ENCODE data around the gene OSBPL2.

Gene OSBPL2

DNA sequence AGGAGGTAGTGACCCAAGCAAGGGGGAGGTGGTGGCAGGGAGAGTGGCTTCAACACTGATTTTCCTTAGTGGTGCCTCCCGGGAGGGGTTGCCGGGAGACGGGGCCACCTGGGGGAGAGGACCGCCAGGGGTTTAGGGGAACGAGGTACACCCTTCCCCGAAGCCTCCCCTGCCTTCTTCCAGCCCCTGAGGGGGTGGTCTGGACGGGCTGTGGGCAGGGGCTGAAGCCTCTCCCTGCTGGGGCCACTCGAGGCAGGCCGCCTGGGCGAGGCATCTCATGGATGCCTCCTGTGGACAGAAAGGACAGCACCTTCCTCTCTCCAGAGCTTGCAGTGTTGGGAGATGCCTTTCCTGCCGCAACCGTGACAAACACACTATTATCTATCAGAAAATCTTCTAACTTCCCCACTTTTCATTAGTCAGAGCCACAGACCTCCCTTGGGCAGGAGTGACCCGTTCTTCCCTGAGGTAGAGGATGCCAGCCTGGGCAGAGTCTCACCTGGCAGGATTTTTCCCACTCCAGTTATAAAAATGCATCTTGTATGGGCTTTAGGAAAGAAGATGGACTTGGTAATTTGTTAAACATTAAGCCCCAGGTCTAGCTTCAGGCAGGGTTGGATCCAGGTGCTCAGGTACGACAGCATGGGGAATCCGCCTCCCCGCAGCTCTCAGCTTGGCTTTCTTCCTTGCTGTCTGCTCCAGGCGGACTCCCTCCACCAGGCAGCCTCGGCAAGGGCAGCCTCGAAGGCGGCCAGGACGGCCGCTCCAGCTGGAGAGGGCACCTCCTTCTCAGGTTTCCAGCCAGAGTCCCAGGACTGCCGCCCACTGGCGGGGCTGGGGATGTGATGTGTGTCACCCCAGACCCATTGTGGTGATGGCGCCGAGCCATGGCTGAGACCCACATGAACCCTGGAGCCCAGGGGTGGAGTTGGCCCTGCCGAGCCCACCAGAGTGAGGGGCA lies 29.2 kb upstream of the OSBPL2 start:
- Histone ChIP-seq H3K9me3 (ENCODE audit: low read length) (no peaks in the 10 kb centered on the region), H3K9ac (ENCODE audit: low read length) (no peak overlapping the region), H3K4me1 (ENCODE audit: insufficient read depth, low read length) (no peaks in the 10 kb centered on the region), H3K27me3 (ENCODE audit: control insufficient read depth in 1 of 2, insufficient read depth in 2 of 2, low read length in 2 of 2) (peaks cover 0 to 36% of the 10 kb centered on the region in 2 donors), H3K4me3 (ENCODE audit: low read depth in 1 of 2, low read length in 2 of 2) (no peak overlapping the region), H3K36me3 (ENCODE audit: insufficient read depth, low read length) (no peaks in the 10 kb centered on the region), H3K27ac (ENCODE audit: low read depth, low read length) (no peak overlapping the region)

DNA sequence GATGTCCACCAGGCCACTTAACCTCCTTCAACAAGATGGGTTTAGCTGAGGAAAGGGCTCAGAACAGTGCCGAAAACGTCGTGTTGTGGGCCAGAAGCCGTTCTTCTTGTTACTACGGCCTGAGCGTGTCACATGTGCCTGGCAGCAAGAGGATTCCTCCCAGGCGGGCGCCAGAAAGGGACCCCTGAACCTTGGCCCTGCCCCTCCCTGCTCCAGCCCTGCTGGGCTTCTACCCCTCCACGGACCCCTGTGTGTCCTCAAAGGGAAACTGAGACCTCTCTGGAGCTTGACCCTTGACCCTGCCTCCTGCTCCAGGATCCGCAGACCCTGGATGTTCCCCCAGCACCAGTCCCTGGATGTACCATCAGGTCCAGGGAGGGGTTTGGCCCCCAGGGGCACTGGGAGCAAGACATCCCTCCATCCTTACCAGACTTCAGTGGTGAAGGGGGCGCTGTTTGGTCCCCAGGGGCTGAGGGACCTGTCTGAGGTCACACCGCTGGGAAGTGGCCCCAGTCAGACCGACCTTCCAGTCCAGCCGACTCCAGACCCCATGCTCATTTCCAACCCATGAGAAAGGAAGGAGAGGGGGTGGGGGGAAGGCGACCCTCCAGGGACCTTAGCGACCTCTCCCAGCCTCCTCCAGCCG lies 28.3 kb upstream of the OSBPL2 start:
- Histone ChIP-seq H3K4me3 (ENCODE audit: low read depth in 1 of 2, low read length in 2 of 2) (no peak overlapping the region), H3K27ac (ENCODE audit: low read depth, low read length) (no peak overlapping the region), H3K27me3 (ENCODE audit: control insufficient read depth in 1 of 2, insufficient read depth in 2 of 2, low read length in 2 of 2) (peaks cover 0 to 45% of the 10 kb centered on the region in 2 donors), H3K9me3 (ENCODE audit: low read length) (no peaks in the 10 kb centered on the region), H3K36me3 (ENCODE audit: insufficient read depth, low read length) (no peaks in the 10 kb centered on the region), H3K9ac (ENCODE audit: low read length) (no peak overlapping the region), H3K4me1 (ENCODE audit: insufficient read depth, low read length) (no peaks in the 10 kb centered on the region)

GRCh38 chr20:62210496-62210855 lies 27.8 kb upstream of the OSBPL2 start:
- Histone ChIP-seq H3K27ac (ENCODE audit: low read depth, low read length) (no peak overlapping the region), H3K36me3 (ENCODE audit: insufficient read depth, low read length) (no peaks in the 10 kb centered on the region), H3K9me3 (ENCODE audit: low read length) (no peaks in the 10 kb centered on the region), H3K4me3 (ENCODE audit: low read depth in 1 of 2, low read length in 2 of 2) (no peak overlapping the region), H3K4me1 (ENCODE audit: insufficient read depth, low read length) (no peaks in the 10 kb centered on the region), H3K9ac (ENCODE audit: low read length) (no peak overlapping the region), H3K27me3 (ENCODE audit: control insufficient read depth in 1 of 2, insufficient read depth in 2 of 2, low read length in 2 of 2) (peaks cover 0 to 47% of the 10 kb centered on the region in 2 donors)

DNA sequence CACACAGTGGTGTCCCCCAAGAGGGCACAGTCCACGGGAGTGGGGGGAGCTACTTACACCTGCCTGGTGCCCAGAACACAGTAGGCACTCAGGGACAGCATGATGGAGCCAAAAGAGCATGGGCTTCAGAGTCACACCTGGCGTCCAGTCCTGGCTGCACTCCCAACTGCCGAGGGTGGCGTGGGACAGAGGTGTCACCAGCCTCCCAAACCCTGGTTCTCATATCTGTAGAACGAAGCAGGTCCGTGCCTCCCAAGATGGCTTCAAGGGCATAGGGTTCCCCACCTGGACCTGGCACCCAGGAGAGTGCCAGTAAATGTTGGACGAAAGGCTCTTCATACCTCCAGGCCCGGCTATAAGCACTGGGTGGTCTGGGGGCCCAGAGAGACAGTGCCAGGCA lies 27.1 kb upstream of the OSBPL2 start:
- Histone ChIP-seq H3K27me3 (ENCODE audit: control insufficient read depth in 1 of 2, insufficient read depth in 2 of 2, low read length in 2 of 2) (peaks cover 0 to 49% of the 10 kb centered on the region in 2 donors), H3K36me3 (ENCODE audit: insufficient read depth, low read length) (no peaks in the 10 kb centered on the region), H3K4me3 (ENCODE audit: low read depth in 1 of 2, low read length in 2 of 2) (no peak overlapping the region), H3K9me3 (ENCODE audit: low read length) (no peaks in the 10 kb centered on the region), H3K27ac (ENCODE audit: low read depth, low read length) (no peak overlapping the region), H3K4me1 (ENCODE audit: insufficient read depth, low read length) (no peaks in the 10 kb centered on the region), H3K9ac (ENCODE audit: low read length) (no peak overlapping the region)

GRCh38 chr20:62211769-62212288 lies 26.5 kb upstream of the OSBPL2 start:
- H3K27ac ChIP-seq (ENCODE audit: low read depth, low read length), result no peak overlapping the region
- H3K27me3 ChIP-seq (ENCODE audit: control insufficient read depth in 1 of 2, insufficient read depth in 2 of 2, low read length in 2 of 2), result peaks cover 0 to 55% of the 10 kb centered on the region in 2 donors
- H3K4me3 ChIP-seq (ENCODE audit: low read depth in 1 of 2, low read length in 2 of 2), result no peak overlapping the region
- H3K9ac ChIP-seq (ENCODE audit: low read length), result no peak overlapping the region
- no peaks in the 10 kb centered on the region for H3K4me1 ChIP-seq (ENCODE audit: insufficient read depth, low read length)
- H3K36me3 ChIP-seq (ENCODE audit: insufficient read depth, low read length), result no peaks in the 10 kb centered on the region
- H3K9me3 ChIP-seq (ENCODE audit: low read length), result no peaks in the 10 kb centered on the region

GRCh38 chr20:62212299-62212698 lies 26.0 kb upstream of the OSBPL2 start:
- no peaks in the 10 kb centered on the region for H3K9me3 ChIP-seq (ENCODE audit: low read length)
- H3K4me3 ChIP-seq (ENCODE audit: low read depth in 1 of 2, low read length in 2 of 2), result no peak overlapping the region
- no peaks in the 10 kb centered on the region for H3K36me3 ChIP-seq (ENCODE audit: insufficient read depth, low read length)
- no peaks in the 10 kb centered on the region for H3K4me1 ChIP-seq (ENCODE audit: insufficient read depth, low read length)
- no peak overlapping the region for H3K27ac ChIP-seq (ENCODE audit: low read depth, low read length)
- peaks cover 0 to 60% of the 10 kb centered on the region in 2 donors for H3K27me3 ChIP-seq (ENCODE audit: control insufficient read depth in 1 of 2, insufficient read depth in 2 of 2, low read length in 2 of 2)
- H3K9ac ChIP-seq (ENCODE audit: low read length), result no peak overlapping the region

- H3K9me3 ChIP-seq (ENCODE audit: low read length), result no peaks in the 10 kb centered on the region
- H3K4me1 ChIP-seq (ENCODE audit: insufficient read depth, low read length), result no peaks in the 10 kb centered on the region
- H3K27ac ChIP-seq (ENCODE audit: low read depth, low read length), result no peak overlapping the region
- H3K36me3 ChIP-seq (ENCODE audit: insufficient read depth, low read length), result no peaks in the 10 kb centered on the region
- H3K9ac ChIP-seq (ENCODE audit: low read length), result no peak overlapping the region
- peaks cover 0 to 77% of the 10 kb centered on the region in 2 donors for H3K27me3 ChIP-seq (ENCODE audit: control insufficient read depth in 1 of 2, insufficient read depth in 2 of 2, low read length in 2 of 2)
- H3K4me3 ChIP-seq (ENCODE audit: low read depth in 1 of 2, low read length in 2 of 2), result no peak overlapping the region
Measured at GRCh38 chr20:62214067-62214466, 24.3 kb upstream of the OSBPL2 start.

DNA sequence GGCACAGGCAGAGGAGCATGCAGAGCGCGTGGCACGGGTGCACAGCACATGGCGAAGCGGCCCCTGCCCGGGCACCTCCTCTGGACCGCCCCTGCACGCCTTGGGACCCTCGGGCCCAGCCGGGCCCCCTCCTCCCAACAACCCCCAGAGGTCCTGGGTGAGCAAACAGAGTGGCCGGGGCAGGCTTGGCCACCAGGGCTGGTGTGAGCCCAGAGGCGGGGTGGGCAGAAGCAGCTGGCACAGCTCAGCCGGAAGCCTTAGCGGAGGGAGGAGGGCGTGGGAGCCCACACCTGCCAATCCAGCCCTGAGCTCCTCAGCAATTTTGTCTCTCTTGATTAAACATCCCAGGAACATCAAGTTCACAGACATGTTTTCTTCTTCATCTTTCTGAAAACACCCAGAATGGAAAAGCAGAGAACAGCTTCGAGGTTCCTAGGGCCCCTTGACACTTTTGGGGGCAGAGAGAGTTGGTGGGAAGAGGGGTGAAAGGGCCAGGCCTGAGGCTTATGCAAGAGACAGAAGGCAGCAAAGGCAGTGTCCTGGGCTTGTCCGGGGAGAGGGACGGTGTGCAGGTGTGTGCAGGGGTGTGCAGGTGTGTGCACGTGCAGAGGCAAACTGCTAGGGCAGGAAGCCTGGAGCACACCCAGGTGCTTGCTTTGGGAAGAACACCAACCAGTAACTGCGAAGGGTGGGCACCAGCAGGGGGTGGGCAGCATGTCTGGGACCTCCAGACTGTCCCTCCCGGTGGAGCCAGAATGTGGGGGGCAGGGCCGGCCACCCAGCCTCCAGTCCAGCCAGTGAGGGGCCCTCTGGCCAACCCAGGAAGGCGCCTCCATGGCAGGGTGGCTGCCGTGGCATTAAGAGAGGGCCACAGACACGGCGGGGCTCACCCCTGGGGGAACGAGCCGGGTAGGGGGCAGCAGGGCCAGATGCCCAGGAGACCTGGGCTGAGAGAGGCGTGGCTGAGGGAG lies 23.0 kb upstream of the OSBPL2 start:
- Histone ChIP-seq H3K4me3 (ENCODE audit: low read depth in 1 of 2, low read length in 2 of 2) (no peak overlapping the region), H3K36me3 (ENCODE audit: insufficient read depth, low read length) (no peaks in the 10 kb centered on the region), H3K9me3 (ENCODE audit: low read length) (no peaks in the 10 kb centered on the region), H3K4me1 (ENCODE audit: insufficient read depth, low read length) (no peaks in the 10 kb centered on the region), H3K9ac (ENCODE audit: low read length) (no peak overlapping the region), H3K27ac (ENCODE audit: low read depth, low read length) (no peak overlapping the region), H3K27me3 (ENCODE audit: control insufficient read depth in 1 of 2, insufficient read depth in 2 of 2, low read length in 2 of 2) (peaks cover 0 to 73% of the 10 kb centered on the region in 2 donors)

- H3K27me3 ChIP-seq (ENCODE audit: control insufficient read depth in 1 of 2, insufficient read depth in 2 of 2, low read length in 2 of 2), result peaks cover 0 to 73% of the 10 kb centered on the region in 2 donors
- no peak overlapping the region for H3K27ac ChIP-seq (ENCODE audit: low read depth, low read length)
- H3K4me3 ChIP-seq (ENCODE audit: low read depth in 1 of 2, low read length in 2 of 2), result no peak overlapping the region
- H3K9me3 ChIP-seq (ENCODE audit: low read length), result no peaks in the 10 kb centered on the region
- H3K4me1 ChIP-seq (ENCODE audit: insufficient read depth, low read length), result no peaks in the 10 kb centered on the region
- no peak overlapping the region for H3K9ac ChIP-seq (ENCODE audit: low read length)
- no peaks in the 10 kb centered on the region for H3K36me3 ChIP-seq (ENCODE audit: insufficient read depth, low read length)
Measured at GRCh38 chr20:62215991-62216635, 22.2 kb upstream of the OSBPL2 start.

DNA sequence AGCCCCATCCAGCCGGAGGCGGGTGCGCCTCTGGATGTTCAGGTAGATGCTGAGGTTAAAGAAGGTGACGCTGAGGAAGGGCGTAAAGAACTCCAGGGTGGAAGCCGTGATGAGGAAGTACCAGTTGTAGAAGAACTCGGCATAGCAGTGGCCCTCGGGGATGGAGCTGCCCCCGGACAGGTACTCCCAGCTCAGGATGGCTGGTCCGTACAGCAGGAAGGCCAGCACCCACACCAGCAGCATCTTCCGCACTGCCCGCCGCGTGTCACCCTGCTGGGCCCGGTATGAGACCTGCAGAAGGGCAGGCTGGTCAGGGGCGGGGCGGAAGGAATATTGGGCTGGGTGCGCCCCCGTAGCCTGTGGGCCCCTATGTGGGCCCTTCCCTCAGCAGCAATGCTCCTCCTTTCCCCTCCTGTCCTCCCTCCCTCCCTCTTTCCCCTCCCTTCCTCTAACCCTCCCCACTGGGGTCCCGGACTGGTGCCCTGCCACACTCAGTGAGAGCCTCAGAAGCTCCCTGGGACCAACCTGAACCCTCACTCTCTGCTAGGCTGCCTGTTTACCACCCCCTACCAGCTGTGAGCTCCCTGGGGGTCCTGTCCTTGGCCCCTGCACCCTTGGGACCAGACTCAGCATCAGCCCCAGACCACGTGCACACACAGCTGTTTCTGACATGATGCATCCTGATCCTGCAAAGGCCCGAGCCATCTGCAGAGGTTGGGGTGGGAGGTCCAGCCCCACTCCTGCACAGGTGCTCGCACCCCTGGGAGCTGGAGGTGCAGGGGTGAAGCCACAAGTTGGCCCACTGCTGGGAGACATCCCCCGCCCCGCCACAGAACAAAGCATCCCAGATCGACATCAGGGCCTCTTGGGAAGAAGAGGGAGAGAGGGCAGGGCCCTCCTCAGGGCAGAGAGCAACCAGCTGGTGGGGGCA lies 21.4 kb upstream of the OSBPL2 start:
- Histone ChIP-seq H3K4me3 (ENCODE audit: low read depth in 1 of 2, low read length in 2 of 2) (no peak overlapping the region), H3K9me3 (ENCODE audit: low read length) (no peaks in the 10 kb centered on the region), H3K27me3 (ENCODE audit: control insufficient read depth in 1 of 2, insufficient read depth in 2 of 2, low read length in 2 of 2) (peaks cover 0 to 73% of the 10 kb centered on the region in 2 donors), H3K36me3 (ENCODE audit: insufficient read depth, low read length) (no peaks in the 10 kb centered on the region), H3K9ac (ENCODE audit: low read length) (no peak overlapping the region), H3K4me1 (ENCODE audit: insufficient read depth, low read length) (no peaks in the 10 kb centered on the region), H3K27ac (ENCODE audit: low read depth, low read length) (no peak overlapping the region)

All from muscle layer of colon (tissue), 2 donors.